Mesenchymal stem cell (in vitro differentiated cells and primary cell): Measurements from ENCODE around the gene URI1.

Experiments
- DNase-seq: peaks from one replicate; pipeline ENCODE4 v3.0.0-alpha.2; 2013
- H2AFZ ChIP-seq: one replicate; pipeline ENCODE4 v1.6.1; 2013; ENCODE audit warnings: low read depth, mild to moderate bottlenecking, control low read depth, inconsistent platforms, low read length, moderate library complexity
- H2AK5ac ChIP-seq: 2 replicates; pipeline ENCODE4 v1.6.1; 2013; ENCODE audit warnings: low read length, moderate library complexity, mild to moderate bottlenecking, inconsistent platforms; ENCODE audit not compliant: severe bottlenecking
- H2BK120ac ChIP-seq: one replicate; pipeline ENCODE4 v1.6.1; 2013; ENCODE audit warnings: low read depth, mild to moderate bottlenecking, inconsistent platforms, low read length, moderate library complexity
- H2BK12ac ChIP-seq, 2 experiments: one replicate each; pipeline ENCODE4 v1.6.1; 2013; ENCODE audit warnings: inconsistent platforms in 2 of 2, low read length in 2 of 2, mild to moderate bottlenecking in 2 of 2, moderate library complexity in 2 of 2, control low read depth in 1 of 2
- H2BK15ac ChIP-seq: one replicate; pipeline ENCODE4 v1.6.1; 2013; ENCODE audit warnings: mild to moderate bottlenecking, low read depth, inconsistent platforms; ENCODE audit not compliant: poor library complexity, severe bottlenecking
- H2BK5ac ChIP-seq: 2 replicates; pipeline ENCODE4 v1.6.1; 2013; ENCODE audit warnings: low read depth, mild to moderate bottlenecking, low read length, control low read depth, inconsistent platforms; ENCODE audit not compliant: poor library complexity, severe bottlenecking
- H3K14ac ChIP-seq, 2 experiments: one replicate each; pipeline ENCODE4 v1.6.1; 2013; ENCODE audit warnings: inconsistent platforms in 2 of 2, low read length in 2 of 2, control low read depth in 1 of 2, mild to moderate bottlenecking in 1 of 2, moderate library complexity in 1 of 2
- H3K18ac ChIP-seq, 2 experiments: one replicate each; pipeline ENCODE4 v1.6.1; 2013; ENCODE audit warnings: inconsistent platforms in 2 of 2, low read length in 2 of 2, control low read depth in 1 of 2, low read depth in 1 of 2, mild to moderate bottlenecking in 1 of 2
- H3K23ac ChIP-seq, 2 experiments: one replicate each; pipeline ENCODE4 v1.6.1; 2013; ENCODE audit warnings: inconsistent platforms in 2 of 2, low read length in 2 of 2, mild to moderate bottlenecking in 2 of 2, moderate library complexity in 2 of 2, control low read depth in 1 of 2
- H3K27ac ChIP-seq: 2 replicates; pipeline ENCODE4 v1.5.1; 2013; ENCODE audit warnings: mild to moderate bottlenecking, moderate library complexity, low read length, control low read depth, inconsistent platforms; ENCODE audit not compliant: poor library complexity, severe bottlenecking
- H3K27me3 ChIP-seq, 2 experiments: 2 replicates each; pipeline versions ENCODE4 v1.6.1 to v1.7.0; 2013; ENCODE audit warnings: low read length in 2 of 2, mild to moderate bottlenecking in 2 of 2, moderate library complexity in 2 of 2, control low read depth in 1 of 2, inconsistent platforms in 1 of 2; ENCODE audit not compliant: control insufficient read depth in 1 of 2, insufficient read depth in 1 of 2
- H3K36me3 ChIP-seq, 2 experiments: 2 replicates each; pipeline versions ENCODE4 v1.6.1 to v1.7.0; 2013; ENCODE audit warnings: low read length in 2 of 2, control low read depth in 1 of 2, inconsistent platforms in 1 of 2, low read depth in 1 of 2, mild to moderate bottlenecking in 1 of 2; ENCODE audit not compliant: insufficient read depth in 2 of 2, control insufficient read depth in 1 of 2
- H3K4ac ChIP-seq, 2 experiments: one replicate each; pipeline ENCODE4 v1.6.1; 2013; ENCODE audit warnings: inconsistent platforms in 2 of 2, low read length in 2 of 2, mild to moderate bottlenecking in 2 of 2, moderate library complexity in 2 of 2, control low read depth in 1 of 2, low read depth in 1 of 2
- H3K4me1 ChIP-seq: 2 replicates; pipeline ENCODE4 v1.6.1; 2013; ENCODE audit warnings: low read depth, low read length, control low read depth; ENCODE audit not compliant: control insufficient read depth, insufficient read depth
- H3K4me2 ChIP-seq: 2 replicates; pipeline ENCODE4 v1.6.1; 2013; ENCODE audit warnings: low read length, mild to moderate bottlenecking, inconsistent platforms; ENCODE audit not compliant: poor library complexity, severe bottlenecking
- H3K4me3 ChIP-seq, 2 experiments: 2 replicates each; pipeline versions ENCODE4 v1.5.1 to v1.7.0; 2013; ENCODE audit warnings: low read length in 2 of 2, mild to moderate bottlenecking in 2 of 2, control low read depth in 1 of 2, low read depth in 1 of 2; ENCODE audit not compliant: insufficient read depth in 1 of 2
- H3K79me1 ChIP-seq: replicated peaks from 2 replicates; pipeline ENCODE4 v1.6.1; 2013; ENCODE audit warnings: mild to moderate bottlenecking, control low read depth, low read length, inconsistent platforms; ENCODE audit not compliant: poor library complexity, severe bottlenecking
- H3K9ac ChIP-seq: 2 replicates; pipeline ENCODE4 v1.7.0; 2013; ENCODE audit warnings: mild to moderate bottlenecking, low read length, moderate library complexity
- H3K9me3 ChIP-seq: 2 replicates; pipeline ENCODE4 v1.7.0; 2013; ENCODE audit warnings: mild to moderate bottlenecking, low read length; ENCODE audit not compliant: control insufficient read depth
- H4K8ac ChIP-seq: one replicate; pipeline ENCODE4 v1.6.1; 2013; ENCODE audit warnings: inconsistent platforms, mild to moderate bottlenecking, low read length, moderate library complexity
- H4K91ac ChIP-seq: one replicate; pipeline ENCODE4 v1.6.1; 2013; ENCODE audit warnings: mild to moderate bottlenecking, low read length, inconsistent platforms
- WGBS: methylation state at CpG from one replicate; pipeline ENCODE4 v1.1.7; 2013; ENCODE audit warnings: mixed read lengths; 5-methylcytosine and 5-hydroxymethylcytosine counted together

Gene URI1

DNA sequence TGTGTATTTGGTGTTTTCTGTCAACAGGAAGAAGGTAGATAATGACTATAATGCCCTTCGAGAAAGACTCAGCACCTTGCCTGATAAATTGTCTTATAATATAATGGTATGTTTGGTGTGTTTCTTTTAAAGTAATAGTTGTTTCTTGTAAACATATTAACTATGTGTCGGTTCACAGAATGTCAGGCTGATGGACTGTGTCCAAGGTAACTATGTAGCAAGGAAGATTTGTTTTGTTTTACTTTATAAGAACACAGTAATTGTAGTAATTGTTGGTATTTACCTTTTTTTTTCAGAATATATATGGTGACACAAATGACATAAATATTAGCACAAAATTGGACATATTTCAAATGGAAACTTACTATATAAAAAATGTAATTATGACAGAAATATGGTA lies 43.2 kb downstream of the URI1 start:
- H3K18ac ChIP-seq, result no peak overlapping the region
- H2AFZ ChIP-seq, result no peak overlapping the region
- no peak overlapping the region for H3K4ac ChIP-seq
- H3K9me3 ChIP-seq, result peaks cover 2% of the 10 kb centered on the region
- H2BK15ac ChIP-seq, result no peak overlapping the region
- H4K91ac ChIP-seq, result no peak overlapping the region
- H3K23ac ChIP-seq, result no peak overlapping the region
- H3K4me3 ChIP-seq, result no peak overlapping the region
- no peak overlapping the region for H4K8ac ChIP-seq
- no peak overlapping the region for H2BK120ac ChIP-seq
- H2BK12ac ChIP-seq, result no peak overlapping the region
- no peak overlapping the region for H3K4me2 ChIP-seq
- no peak overlapping the region for H3K27ac ChIP-seq
- H3K4me1 ChIP-seq, result no peaks in the 10 kb centered on the region
- H2AK5ac ChIP-seq, result no peak overlapping the region
- H2BK5ac ChIP-seq, result no peak overlapping the region
- no peak overlapping the region for H3K14ac ChIP-seq
- no peak for DNase-seq
- peaks cover 17% of the 10 kb centered on the region for H3K79me1 ChIP-seq
- H3K9ac ChIP-seq, result no peak overlapping the region
- WGBS, result 93% methylated on average over 2 of the region's 2 CpGs
- peaks cover 3 to 26% of the 10 kb centered on the region in 2 experiments for H3K36me3 ChIP-seq
- H3K27me3 ChIP-seq, result no peaks in the 10 kb centered on the region

DNA sequence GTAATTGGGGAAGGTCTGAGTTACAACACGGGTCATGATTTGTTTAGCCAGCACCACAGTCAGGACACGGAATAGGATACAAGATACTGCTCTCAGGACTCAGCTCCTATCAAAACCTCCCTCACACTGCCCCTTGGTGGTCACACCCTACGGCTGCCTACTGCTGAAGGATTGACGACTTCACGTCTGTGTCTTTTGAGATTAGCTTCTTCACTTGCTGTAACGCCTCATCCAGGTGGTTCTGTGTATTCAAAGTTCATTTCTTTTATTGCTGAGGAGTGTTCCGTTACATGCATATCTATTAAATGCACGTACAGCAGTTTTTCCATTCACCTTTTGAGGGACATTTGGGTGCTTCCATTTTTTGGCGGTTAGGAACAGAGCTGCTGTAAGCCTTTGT lies 46.3 kb downstream of the URI1 start:
- Histone ChIP-seq H3K79me1 (peaks cover 20% of the 10 kb centered on the region), H3K9ac (no peak overlapping the region)
- 91% methylated on average over 9 of the region's 9 CpGs for WGBS

DNA sequence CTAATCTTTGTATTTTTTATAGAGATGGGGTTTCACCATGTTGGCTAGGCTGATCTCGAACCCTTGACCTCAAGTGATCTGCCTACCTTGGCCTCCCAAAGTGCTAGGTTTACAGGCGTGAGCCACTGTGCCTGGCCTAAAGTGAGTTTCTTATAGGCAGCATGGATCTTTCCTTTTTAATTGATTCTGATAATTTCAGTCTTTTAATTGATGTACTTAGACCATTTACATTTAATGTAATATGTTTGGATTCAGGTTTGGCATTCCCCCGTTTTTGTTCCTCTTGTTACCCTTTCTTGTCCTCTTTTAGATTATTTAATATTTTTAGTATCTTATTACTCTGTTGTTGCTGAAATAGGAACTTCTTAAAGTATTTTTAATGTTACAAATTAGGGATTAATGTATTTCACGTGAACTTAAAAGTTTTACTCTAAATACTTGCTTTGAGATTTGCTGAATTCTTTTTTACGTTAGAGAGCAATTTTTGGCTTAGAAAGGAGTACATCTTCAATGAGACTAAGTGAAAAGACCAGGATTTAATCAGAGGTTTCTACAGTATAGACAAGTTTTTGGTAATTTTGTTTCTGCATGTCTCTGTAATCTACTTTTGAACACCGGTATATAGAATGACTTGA lies 50.3 kb downstream of the URI1 start:
- H3K9me3 ChIP-seq, result peaks cover 17% of the 10 kb centered on the region
- no peak overlapping the region for H2BK12ac ChIP-seq
- H2BK120ac ChIP-seq, result no peak overlapping the region
- no peak overlapping the region for H2BK5ac ChIP-seq
- no peak overlapping the region for H3K4me2 ChIP-seq
- H4K8ac ChIP-seq, result no peak overlapping the region
- H3K4me3 ChIP-seq, result no peak overlapping the region
- no peak overlapping the region for H3K27ac ChIP-seq
- no peak overlapping the region for H3K18ac ChIP-seq
- H3K23ac ChIP-seq, result no peak overlapping the region
- no peak overlapping the region for H3K14ac ChIP-seq
- H3K4me1 ChIP-seq, result no peaks in the 10 kb centered on the region
- no peak overlapping the region for H3K4ac ChIP-seq
- H2AFZ ChIP-seq, result no peak overlapping the region
- WGBS, result 99% methylated on average over 4 of the region's 6 CpGs
- H3K79me1 ChIP-seq, result peaks cover 10% of the 10 kb centered on the region
- H3K9ac ChIP-seq, result no peak overlapping the region
- no peaks in the 10 kb centered on the region for H3K27me3 ChIP-seq
- no peak for DNase-seq
- peaks cover 6 to 44% of the 10 kb centered on the region in 2 experiments for H3K36me3 ChIP-seq
- no peak overlapping the region for H2AK5ac ChIP-seq
- H4K91ac ChIP-seq, result no peak overlapping the region
- H2BK15ac ChIP-seq, result no peak overlapping the region

More for the DNA sequence above, 46.3 kb downstream of the URI1 start:
- H3K18ac ChIP-seq, result no peak overlapping the region
- no peak overlapping the region for H3K4me3 ChIP-seq
- no peak overlapping the region for H4K91ac ChIP-seq
- H3K4me1 ChIP-seq, result no peaks in the 10 kb centered on the region
- no peak overlapping the region for H2BK15ac ChIP-seq
- no peak overlapping the region for H2BK120ac ChIP-seq
- H2BK12ac ChIP-seq, result no peak overlapping the region
- no peak overlapping the region for H2AK5ac ChIP-seq
- no peak overlapping the region for H3K27ac ChIP-seq
- no peak overlapping the region for H3K4me2 ChIP-seq
- no peaks in the 10 kb centered on the region for H3K27me3 ChIP-seq
- H3K23ac ChIP-seq, result no peak overlapping the region
- no peak overlapping the region for H3K14ac ChIP-seq
- no peak for DNase-seq
- no peak overlapping the region for H4K8ac ChIP-seq
- H3K36me3 ChIP-seq, result peaks cover 6 to 44% of the 10 kb centered on the region in 2 experiments
- no peak overlapping the region for H3K4ac ChIP-seq
- no peak overlapping the region for H2AFZ ChIP-seq
- H2BK5ac ChIP-seq, result no peak overlapping the region
- H3K9me3 ChIP-seq, result peaks cover 15% of the 10 kb centered on the region

DNA sequence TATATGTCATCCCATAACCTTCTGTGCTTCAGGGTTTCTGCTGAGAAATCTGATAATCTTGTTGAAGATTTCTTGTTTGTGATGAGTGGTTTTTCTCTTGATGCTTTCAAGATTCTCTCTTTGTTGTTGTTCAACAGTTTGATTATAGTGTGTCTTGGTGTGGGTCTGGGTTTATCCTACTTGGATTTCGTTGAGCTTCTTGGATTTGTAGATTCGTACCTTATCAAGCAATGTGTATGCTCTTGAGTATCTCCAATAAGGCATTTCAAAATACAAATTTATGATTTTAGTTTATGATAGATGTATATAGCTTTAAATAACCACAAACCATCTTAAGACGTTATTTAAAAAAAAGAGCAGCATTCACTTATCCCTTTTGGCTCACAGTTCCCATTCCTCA lies 57.5 kb downstream of the URI1 start:
- H3K36me3 ChIP-seq, result peaks cover 0 to 19% of the 10 kb centered on the region in 2 experiments

More for the DNA sequence above, 57.5 kb downstream of the URI1 start:
- no peaks in the 10 kb centered on the region for H3K4me1 ChIP-seq
- H3K14ac ChIP-seq, result no peak overlapping the region
- H3K18ac ChIP-seq, result no peak overlapping the region
- H3K27ac ChIP-seq, result no peak overlapping the region
- no peak overlapping the region for H4K91ac ChIP-seq
- no CpG with 5 or more reads among the region's 3 CpGs for WGBS
- H3K4me3 ChIP-seq, result no peak overlapping the region
- peaks cover 4% of the 10 kb centered on the region for H3K79me1 ChIP-seq
- H4K8ac ChIP-seq, result no peak overlapping the region
- no peak overlapping the region for H2AK5ac ChIP-seq
- no peak overlapping the region for H3K23ac ChIP-seq
- H3K4me2 ChIP-seq, result no peak overlapping the region
- no peak overlapping the region for H2BK120ac ChIP-seq
- no peaks in the 10 kb centered on the region for H3K27me3 ChIP-seq
- no peak overlapping the region for H3K4ac ChIP-seq
- H2BK15ac ChIP-seq, result no peak overlapping the region
- H2BK12ac ChIP-seq, result no peak overlapping the region
- no peak overlapping the region for H2AFZ ChIP-seq
- H3K9ac ChIP-seq, result no peak overlapping the region
- H3K9me3 ChIP-seq, result peaks cover 18% of the 10 kb centered on the region
- no peak for DNase-seq
- H2BK5ac ChIP-seq, result no peak overlapping the region
